HEK293 (cell line): ENCODE data around the gene CLDN6.

ENCODE experiments used
- CTCF ChIA-PET: fragments of 350-600 bp; formaldehyde crosslinking; extraction: SDS; loops from one replicate; lab custom pipeline; 2021; ENCODE audit warnings: antibody characterized with exemption; lab: Yijun Ruan, JAX
- POLR2A ChIA-PET: fragments of 300-600 bp; formaldehyde crosslinking; extraction: SDS; loops from one replicate; lab custom pipeline; 2020; ENCODE audit warnings: antibody characterized with exemption, inconsistent platforms; lab: Yijun Ruan, JAX
- H3K27ac ChIP-seq: fragments of 200-500 bp; sonication (Bioruptor generic); 2 replicates; pipeline ENCODE4 v1.5.1; 2014; ENCODE audit warnings: low read depth, low read length, control low read depth, inconsistent platforms; ENCODE audit errors: extremely low read depth
- H3K36me3 ChIP-seq, 2 experiments: fragments of 200-500 bp in 1 of 2; sonication (Bioruptor generic) in 1 of 2; 1 replicate in 1 of 2; 2 replicates in 1 of 2; pipeline ENCODE4 v1.5.1; 2014 to 2017; ENCODE audit warnings: inconsistent platforms in 2 of 2, low read length in 2 of 2; ENCODE audit not compliant: control insufficient read depth in 2 of 2, insufficient read depth in 1 of 2
- H3K4me1 ChIP-seq: fragments of 200-500 bp; sonication (Bioruptor generic); 2 replicates; pipeline ENCODE4 v1.5.1; 2014; ENCODE audit warnings: mild to moderate bottlenecking, low read length, inconsistent platforms; ENCODE audit not compliant: control insufficient read depth, insufficient read depth
- H3K4me3 ChIP-seq: 2 replicates; pipeline ENCODE4 v1.5.1; 2011; ENCODE audit warnings: low read depth, mild to moderate bottlenecking, control low read depth, low read length, moderate library complexity
- H3K9me3 ChIP-seq: fragments of 200-500 bp; sonication (Bioruptor generic); 2 replicates; pipeline ENCODE4 v1.5.1; 2014; ENCODE audit warnings: low read depth, low read length, inconsistent platforms; ENCODE audit not compliant: control insufficient read depth, insufficient read depth
- EGR2 ChIP-seq: fragments of 450-650 bp; formaldehyde crosslinking; IDR thresholded peaks from 2 replicates; pipeline ENCODE4 v1.5.1; 2016; ENCODE audit warnings: low read depth, missing biosample characterization, missing genetic modification characterization
- GLI2 ChIP-seq: fragments of 450-650 bp; formaldehyde crosslinking; IDR thresholded peaks from 2 replicates; pipeline ENCODE4; 2017; ENCODE audit warnings: missing biosample characterization, missing genetic modification characterization, low read depth, borderline replicate concordance
- GLIS1 ChIP-seq: fragments of 450-650 bp; formaldehyde crosslinking; IDR thresholded peaks from 2 replicates; pipeline ENCODE4 v1.5.1; 2016; ENCODE audit warnings: missing biosample characterization, missing genetic modification characterization
- KLF7 ChIP-seq: fragments of 450-650 bp; formaldehyde crosslinking; IDR thresholded peaks from 2 replicates; pipeline ENCODE4 v1.5.1; 2016; ENCODE audit warnings: missing biosample characterization, missing genetic modification characterization, borderline replicate concordance
- KLF8 ChIP-seq: fragments of 450-650 bp; formaldehyde crosslinking; IDR thresholded peaks from 2 replicates; pipeline ENCODE4 v1.5.1; 2016; ENCODE audit warnings: missing biosample characterization, missing genetic modification characterization
- KLF9 ChIP-seq: fragments of 450-650 bp; formaldehyde crosslinking; IDR thresholded peaks from 2 replicates; pipeline ENCODE4 v1.5.1; 2016; ENCODE audit warnings: missing biosample characterization, missing genetic modification characterization, low read depth
- PRDM6 ChIP-seq: fragments of 450-650 bp; formaldehyde crosslinking; IDR thresholded peaks from 2 replicates; pipeline ENCODE4 v1.5.1; 2017; ENCODE audit warnings: missing biosample characterization, missing genetic modification characterization
- ZFHX2 ChIP-seq: fragments of 450-650 bp; formaldehyde crosslinking; conservative IDR thresholded peaks from 2 replicates; pipeline ENCODE4 v1.5.1; 2016; ENCODE audit warnings: missing biosample characterization, missing genetic modification characterization
- ZFP69B ChIP-seq: fragments of 450-650 bp; formaldehyde crosslinking; IDR thresholded peaks from 2 replicates; pipeline ENCODE4 v1.5.1; 2016; ENCODE audit warnings: missing biosample characterization, missing genetic modification characterization
- ZIC2 ChIP-seq: fragments of 450-650 bp; formaldehyde crosslinking; IDR thresholded peaks from 2 replicates; pipeline ENCODE4 v1.5.1; 2016; ENCODE audit warnings: missing biosample characterization, missing genetic modification characterization
- ZNF140 ChIP-seq: fragments of 450-650 bp; formaldehyde crosslinking; IDR thresholded peaks from 2 replicates; pipeline ENCODE4 v1.5.1; 2016; ENCODE audit warnings: missing biosample characterization, missing genetic modification characterization
- ZNF16 ChIP-seq: fragments of 450-650 bp; formaldehyde crosslinking; IDR thresholded peaks from 2 replicates; pipeline ENCODE4 v1.5.1; 2016; ENCODE audit warnings: low read depth, missing biosample characterization, missing genetic modification characterization
- ZNF221 ChIP-seq: fragments of 450-650 bp; formaldehyde crosslinking; IDR thresholded peaks from 2 replicates; pipeline ENCODE4 v1.5.1; 2017; ENCODE audit warnings: missing biosample characterization, missing genetic modification characterization, borderline replicate concordance
- ZNF341 ChIP-seq: fragments of 450-650 bp; formaldehyde crosslinking; IDR thresholded peaks from 2 replicates; pipeline ENCODE4; 2016; ENCODE audit warnings: low read depth, missing biosample characterization, missing genetic modification characterization
- ZNF560 ChIP-seq: fragments of 450-650 bp; formaldehyde crosslinking; IDR thresholded peaks from 2 replicates; pipeline ENCODE4 v1.5.1; 2017; ENCODE audit warnings: missing biosample characterization, missing genetic modification characterization, borderline replicate concordance
- ZNF571 ChIP-seq: fragments of 450-650 bp; formaldehyde crosslinking; IDR thresholded peaks from 2 replicates; pipeline ENCODE4 v1.5.0; 2017; ENCODE audit warnings: missing biosample characterization, missing genetic modification characterization
- ZNF639 ChIP-seq: fragments of 450-650 bp; formaldehyde crosslinking; IDR thresholded peaks from 2 replicates; pipeline ENCODE4 v1.5.1; 2016; ENCODE audit warnings: missing biosample characterization, missing genetic modification characterization
- ZNF776 ChIP-seq: fragments of 450-650 bp; formaldehyde crosslinking; IDR thresholded peaks from 2 replicates; pipeline ENCODE4 v1.5.0; 2017; ENCODE audit warnings: missing biosample characterization, missing genetic modification characterization, borderline replicate concordance
- ZNF785 ChIP-seq: fragments of 450-650 bp; formaldehyde crosslinking; IDR thresholded peaks from 2 replicates; pipeline ENCODE4 v1.5.1; 2016; ENCODE audit warnings: missing biosample characterization, missing genetic modification characterization
- TF ChIP-seq, protein P1 (sequence below): fragments of 450-650 bp; formaldehyde crosslinking; IDR thresholded peaks from 2 replicates; pipeline ENCODE4 v1.5.1; 2016; ENCODE audit warnings: missing biosample characterization, missing genetic modification characterization
- TF ChIP-seq, protein P2 (sequence below): fragments of 450-650 bp; formaldehyde crosslinking; IDR thresholded peaks from 2 replicates; pipeline ENCODE4 v1.5.1; 2016; ENCODE audit warnings: missing biosample characterization, missing genetic modification characterization, low read depth

Gene CLDN6

DNA sequence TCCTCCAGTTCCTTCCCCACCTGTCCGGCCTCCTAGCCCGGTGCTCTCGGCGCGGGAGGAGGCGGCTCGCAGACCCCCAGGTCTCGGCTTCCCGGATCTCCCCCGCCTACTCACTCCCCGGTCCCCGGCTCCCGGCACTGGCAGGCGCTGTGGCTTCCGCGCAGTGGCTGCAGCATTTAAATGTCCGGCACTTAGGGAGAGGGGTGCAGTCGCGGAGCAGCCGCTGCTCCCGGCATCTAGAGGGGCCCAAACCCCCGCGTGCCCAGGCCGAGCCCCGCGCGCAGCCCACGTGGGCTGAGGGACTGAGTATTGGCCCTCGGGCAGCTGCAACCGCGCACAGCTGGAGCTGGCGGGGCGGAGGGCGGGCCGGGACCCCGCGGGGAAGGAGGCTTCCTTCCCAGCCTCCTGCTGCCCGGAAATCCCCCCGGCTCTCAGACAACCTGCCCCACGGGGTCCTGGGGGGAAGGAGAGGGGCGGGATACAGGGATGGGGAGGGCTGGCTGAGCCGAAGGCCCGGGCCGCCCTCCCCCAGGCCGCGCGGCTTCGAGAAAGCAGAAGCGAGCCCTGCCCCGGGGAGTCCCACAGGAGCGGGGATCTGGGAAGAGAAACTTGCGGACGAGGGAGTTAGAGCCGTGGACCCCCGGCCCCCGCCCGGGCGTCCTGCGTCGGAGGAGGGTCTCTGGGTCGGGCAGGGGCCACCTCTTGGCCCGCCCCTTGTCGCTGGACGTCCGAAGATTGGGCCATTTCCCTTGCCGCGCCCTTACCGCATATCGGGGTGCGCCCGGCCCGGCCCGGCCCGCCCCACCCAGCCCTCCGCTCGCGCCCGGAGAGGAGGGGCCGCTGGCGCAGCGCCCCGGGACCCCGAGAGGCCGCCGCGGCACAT, 28.0 kb upstream of the CLDN6 start, which contains the start of gene MMP25 (continued):
- TF ChIP-seq ZNF571 (tag by site-specific recombination) (no peak), KLF8 (tag by site-specific recombination) (peak; percentile 36; the same call in 1 of the 2 replicates), KLF9 (tag by site-specific recombination) (peak; percentile 47; the same call in 1 of the 2 replicates), ZFHX2 (tag by site-specific recombination) (peak; percentile 77), EGR2 (tag by site-specific recombination) (peak; percentile 68)
- TF ChIP-seq, protein P1, sequence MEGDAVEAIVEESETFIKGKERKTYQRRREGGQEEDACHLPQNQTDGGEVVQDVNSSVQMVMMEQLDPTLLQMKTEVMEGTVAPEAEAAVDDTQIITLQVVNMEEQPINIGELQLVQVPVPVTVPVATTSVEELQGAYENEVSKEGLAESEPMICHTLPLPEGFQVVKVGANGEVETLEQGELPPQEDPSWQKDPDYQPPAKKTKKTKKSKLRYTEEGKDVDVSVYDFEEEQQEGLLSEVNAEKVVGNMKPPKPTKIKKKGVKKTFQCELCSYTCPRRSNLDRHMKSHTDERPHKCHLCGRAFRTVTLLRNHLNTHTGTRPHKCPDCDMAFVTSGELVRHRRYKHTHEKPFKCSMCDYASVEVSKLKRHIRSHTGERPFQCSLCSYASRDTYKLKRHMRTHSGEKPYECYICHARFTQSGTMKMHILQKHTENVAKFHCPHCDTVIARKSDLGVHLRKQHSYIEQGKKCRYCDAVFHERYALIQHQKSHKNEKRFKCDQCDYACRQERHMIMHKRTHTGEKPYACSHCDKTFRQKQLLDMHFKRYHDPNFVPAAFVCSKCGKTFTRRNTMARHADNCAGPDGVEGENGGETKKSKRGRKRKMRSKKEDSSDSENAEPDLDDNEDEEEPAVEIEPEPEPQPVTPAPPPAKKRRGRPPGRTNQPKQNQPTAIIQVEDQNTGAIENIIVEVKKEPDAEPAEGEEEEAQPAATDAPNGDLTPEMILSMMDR (tag by site-specific recombination), result no peak

DNA sequence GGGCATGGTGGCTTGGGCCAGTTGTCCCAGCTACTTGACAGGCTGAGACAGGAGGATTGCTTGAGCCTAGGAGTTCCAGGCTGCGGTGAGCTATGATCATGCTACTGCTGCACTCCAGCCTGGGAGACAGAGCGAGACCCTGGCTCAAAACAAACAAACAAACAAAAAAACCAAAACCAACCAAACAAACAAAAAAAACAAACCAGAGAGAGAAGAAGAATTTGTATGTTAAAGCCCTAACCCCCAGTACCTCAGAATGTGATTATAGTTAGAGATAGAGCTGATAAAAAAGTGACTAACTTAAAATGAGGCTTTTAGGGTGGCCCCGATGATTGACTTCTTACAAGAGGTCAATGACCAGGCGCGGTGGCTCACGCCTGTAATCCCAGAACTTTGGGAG, 26.7 kb upstream of the CLDN6 start:
- POLR2A ChIA-PET, result no interaction called here
- CTCF ChIA-PET, result interaction anchor here (0.7 to 2.0 kb wide), 4 partner anchors 13 to 92 kb away, joined by 3 to 13 read pairs (median 6); no protein-coding TSS in a partner anchor
- H3K27ac ChIP-seq, result no peak overlapping the region
- no peaks in the 10 kb centered on the region for H3K36me3 ChIP-seq
- no peak overlapping the region for H3K4me3 ChIP-seq
- H3K4me1 ChIP-seq, result no peaks in the 10 kb centered on the region
- H3K9me3 ChIP-seq, result no peaks in the 10 kb centered on the region
- TF ChIP-seq, protein P2, sequence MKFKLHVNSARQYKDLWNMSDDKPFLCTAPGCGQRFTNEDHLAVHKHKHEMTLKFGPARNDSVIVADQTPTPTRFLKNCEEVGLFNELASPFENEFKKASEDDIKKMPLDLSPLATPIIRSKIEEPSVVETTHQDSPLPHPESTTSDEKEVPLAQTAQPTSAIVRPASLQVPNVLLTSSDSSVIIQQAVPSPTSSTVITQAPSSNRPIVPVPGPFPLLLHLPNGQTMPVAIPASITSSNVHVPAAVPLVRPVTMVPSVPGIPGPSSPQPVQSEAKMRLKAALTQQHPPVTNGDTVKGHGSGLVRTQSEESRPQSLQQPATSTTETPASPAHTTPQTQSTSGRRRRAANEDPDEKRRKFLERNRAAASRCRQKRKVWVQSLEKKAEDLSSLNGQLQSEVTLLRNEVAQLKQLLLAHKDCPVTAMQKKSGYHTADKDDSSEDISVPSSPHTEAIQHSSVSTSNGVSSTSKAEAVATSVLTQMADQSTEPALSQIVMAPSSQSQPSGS (tag by site-specific recombination), result no peak
- no peak for TF ChIP-seq PRDM6

DNA sequence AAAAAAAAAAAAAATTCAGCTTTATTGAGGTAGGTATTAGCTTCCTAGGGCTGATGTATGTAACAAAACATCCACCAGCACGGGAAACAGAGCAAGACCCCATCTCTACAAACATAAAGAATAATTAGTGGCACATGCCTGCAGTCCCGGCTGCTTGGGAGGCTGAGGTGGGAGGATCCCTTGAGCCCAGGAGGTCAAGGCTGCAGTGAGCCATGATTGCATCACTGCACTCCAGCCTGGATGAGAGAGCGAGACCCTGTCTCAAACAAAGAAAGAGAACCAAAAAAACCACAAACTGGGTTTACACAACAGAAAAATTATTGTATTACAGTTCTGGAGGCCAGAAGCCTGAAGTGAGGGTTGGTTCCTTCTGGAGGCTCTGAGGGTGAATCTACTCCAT, 24.4 kb upstream of the CLDN6 start:
- CTCF ChIA-PET, result interaction anchor here (7.2 kb wide), 1 partner anchor 13 kb away, joined by 87 read pairs; no protein-coding TSS in a partner anchor
- Histone ChIP-seq H3K27ac (no peak overlapping the region), H3K36me3 (no peaks in the 10 kb centered on the region), H3K9me3 (no peaks in the 10 kb centered on the region), H3K4me3 (no peak overlapping the region), H3K4me1 (no peaks in the 10 kb centered on the region)
- POLR2A ChIA-PET, result interaction anchor here (0.6 to 2.2 kb wide), 5 partner anchors 9 to 1727 kb away, joined by 3 to 9 read pairs (median 3); no protein-coding TSS in a partner anchor
- TF ChIP-seq GLIS1, result 0 out of 2 replicates have a peak, but pooled peaks have one; percentile 32
- no peak for TF ChIP-seq ZNF776

DNA sequence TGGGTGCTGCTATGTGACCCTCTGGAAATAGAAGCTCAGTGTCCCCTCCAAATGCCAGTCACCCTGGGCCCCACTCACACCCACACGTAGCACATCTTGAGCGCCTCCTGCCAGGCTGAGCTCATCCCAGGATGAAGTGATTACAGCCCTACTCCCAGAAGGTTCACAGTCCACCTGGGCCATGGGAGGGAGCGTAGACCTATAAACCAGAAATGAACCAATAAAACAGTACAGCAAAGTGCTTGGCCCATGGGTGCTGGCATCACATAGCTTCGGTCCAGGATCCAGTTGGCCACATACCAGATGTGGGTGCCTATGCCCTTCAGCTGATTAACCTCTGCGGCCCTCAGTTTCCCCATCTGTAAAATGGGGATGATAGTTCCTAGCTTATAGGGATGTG, 20.9 kb upstream of the CLDN6 start:
- CTCF ChIA-PET, result interaction anchor here (0.6 to 7.2 kb wide), 4 partner anchors 9 to 91 kb away, joined by 3 to 87 read pairs (median 6); no protein-coding TSS in a partner anchor
- Histone ChIP-seq H3K4me3 (no peak overlapping the region), H3K4me1 (no peaks in the 10 kb centered on the region), H3K27ac (no peak overlapping the region), H3K36me3 (no peaks in the 10 kb centered on the region), H3K9me3 (no peaks in the 10 kb centered on the region)
- POLR2A ChIA-PET, result interaction anchor here (0.8 to 3.0 kb wide), 3 partner anchors 10 to 94 kb away, joined by 3 to 10 read pairs (median 4); partner anchors contain the start of gene TNFRSF12A
- no peak for TF ChIP-seq KLF7 (tag by site-specific recombination)
- no peak for TF ChIP-seq ZNF639 (tag by site-specific recombination)
- no peak for TF ChIP-seq ZNF560 (tag by site-specific recombination)
- TF ChIP-seq ZFHX2 (tag by site-specific recombination), result peak; percentile 39; the same call in 1 of the 2 replicates
- no peak for TF ChIP-seq ZNF16 (tag by site-specific recombination)
- no peak for TF ChIP-seq ZNF785 (tag by site-specific recombination)
- TF ChIP-seq ZNF221 (tag by site-specific recombination), result no peak
- 0 out of 2 replicates have a peak, but pooled peaks have one; percentile 20 for TF ChIP-seq ZNF140 (tag by site-specific recombination)
- TF ChIP-seq ZIC2 (tag by site-specific recombination), result no peak
- no peak for TF ChIP-seq ZNF341 (tag by site-specific recombination)
- 0 out of 2 replicates have a peak, but pooled peaks have one; percentile 50 for TF ChIP-seq ZFP69B
- no peak for TF ChIP-seq GLI2 (tag by site-specific recombination)
